HEK293 (cell line): Measurements from ENCODE around the gene FBN2.

Experiments used
- CTCF ChIP-seq: fragments of 450-650 bp; formaldehyde crosslinking; IDR thresholded peaks from 2 replicates; pipeline ENCODE4 v1.5.1; 2016; ENCODE audit warnings: missing biosample characterization, missing genetic modification characterization
- REST ChIP-seq: fragments of 450-650 bp; formaldehyde crosslinking; IDR thresholded peaks from 2 replicates; pipeline ENCODE4 v1.5.1; 2016; ENCODE audit warnings: missing biosample characterization, missing genetic modification characterization
- SP2 ChIP-seq: fragments of 450-650 bp; formaldehyde crosslinking; IDR thresholded peaks from 2 replicates; pipeline ENCODE4 v1.5.1; 2016; ENCODE audit warnings: missing biosample characterization, missing genetic modification characterization
- ZNF140 ChIP-seq: fragments of 450-650 bp; formaldehyde crosslinking; IDR thresholded peaks from 2 replicates; pipeline ENCODE4 v1.5.1; 2016; ENCODE audit warnings: missing biosample characterization, missing genetic modification characterization
- ZNF24 ChIP-seq: fragments of 450-650 bp; formaldehyde crosslinking; IDR thresholded peaks from 2 replicates; pipeline ENCODE4 v1.5.1; 2016; ENCODE audit warnings: missing biosample characterization, missing genetic modification characterization
- ZNF404 ChIP-seq: fragments of 450-650 bp; formaldehyde crosslinking; IDR thresholded peaks from 2 replicates; pipeline ENCODE4 v1.5.1; 2017; ENCODE audit warnings: missing biosample characterization, missing genetic modification characterization
- ZNF645 ChIP-seq: fragments of 450-650 bp; formaldehyde crosslinking; IDR thresholded peaks from 2 replicates; pipeline ENCODE4; 2016; ENCODE audit warnings: missing biosample characterization, missing genetic modification characterization
- ZNF707 ChIP-seq: fragments of 450-650 bp; formaldehyde crosslinking; IDR thresholded peaks from 2 replicates; pipeline ENCODE4 v1.5.1; 2016; ENCODE audit warnings: missing biosample characterization, missing genetic modification characterization

- TF ChIP-seq ZNF140 (tag by site-specific recombination) (no peak), REST (tag by site-specific recombination) (no peak), ZNF404 (tag by site-specific recombination) (no peak), CTCF (tag by site-specific recombination) (no peak), ZNF707 (tag by site-specific recombination) (no peak), ZNF645 (tag by site-specific recombination) (no peak), SP2 (no peak), ZNF24 (tag by site-specific recombination) (no peak)
These were observed 267.0 kb downstream of the FBN2 start for GRCh38 chr5:128271071-128271470.
